ENCODE measurements around the gene DCAF6.

Gene DCAF6

GRCh38 chr1:168001213-168001612 lies 64.7 kb downstream of the DCAF6 start:
- Histone ChIP-seq H2BK5ac (ENCODE audit: low read length) (no peak overlapping the region), H3K14ac (ENCODE audit: low read length) (no peak overlapping the region), H2AK5ac (ENCODE audit: low read depth, low read length) (no peak overlapping the region), H3K4me1 (ENCODE audit: control insufficient read depth in 2 of 2, insufficient read depth in 1 of 2, low read depth in 1 of 2, low read length in 2 of 2) (no peaks in the 10 kb centered on the region), H4K91ac (ENCODE audit: low read depth, low read length, poor library complexity) (no peak overlapping the region), H3K4me2 (ENCODE audit: insufficient read depth, low read length, poor library complexity, severe bottlenecking) (no peak overlapping the region), H3K4ac (ENCODE audit: low read length) (no peak overlapping the region), H3K18ac (ENCODE audit: low read length) (no peak overlapping the region), H2BK15ac (ENCODE audit: low read length) (no peak overlapping the region), H3K9me3 (replicated peaks in 1 of 2; ENCODE audit: control insufficient read depth in 2 of 2, insufficient read depth in 1 of 2, low read depth in 1 of 2, low read length in 2 of 2) (no peaks in the 10 kb centered on the region), H3K27me3 (ENCODE audit: control insufficient read depth in 3 of 3, insufficient read depth in 3 of 3, low read depth in 1 of 3, low read length in 3 of 3) (no peaks in the 10 kb centered on the region), H3K36me3 (replicated peaks in 1 of 2; ENCODE audit: control insufficient read depth in 2 of 2, insufficient read depth in 2 of 2, low read length in 2 of 2) (peaks cover 0 to 5% of the 10 kb centered on the region in 2 donors), H4K8ac (ENCODE audit: low read depth, low read length) (no peak overlapping the region), H2AFZ (ENCODE audit: low read length) (no peak overlapping the region), H3K79me1 (ENCODE audit: low read depth, low read length) (no peaks in the 10 kb centered on the region), H3K4me3 (ENCODE audit: low read length in 2 of 2) (no peak overlapping the region), H2BK12ac (ENCODE audit: low read length) (no peak overlapping the region), H3K27ac (replicated peaks; ENCODE audit: low read length) (no peak overlapping the region), H2BK120ac (ENCODE audit: low read depth, low read length) (no peak overlapping the region), H3K23ac (ENCODE audit: low read depth, low read length, poor library complexity) (no peak overlapping the region), H3K9ac (ENCODE audit: low read depth, low read length, poor library complexity) (no peak overlapping the region)
- DNase-seq (ENCODE audit: low spot score), result no peak
- no CpG with 5 or more reads among the region's 1 CpG for WGBS, 2 donors (ENCODE audit: extremely low coverage in 2 of 2, insufficient read length in 2 of 2, insufficient replicate concordance in 1 of 2)

GRCh38 chr1:168004531-168004930 lies 68.0 kb downstream of the DCAF6 start:
- no peak overlapping the region for H3K4me3 ChIP-seq (ENCODE audit: low read length in 2 of 2)
- H3K27ac ChIP-seq (replicated peaks; ENCODE audit: low read length), result no peak overlapping the region
- H4K8ac ChIP-seq (ENCODE audit: low read depth, low read length), result no peak overlapping the region
- no peak overlapping the region for H4K91ac ChIP-seq (ENCODE audit: low read depth, low read length, poor library complexity)
- H2BK120ac ChIP-seq (ENCODE audit: low read depth, low read length), result no peak overlapping the region
- no peak overlapping the region for H2BK5ac ChIP-seq (ENCODE audit: low read length)
- no peak overlapping the region for H2BK15ac ChIP-seq (ENCODE audit: low read length)
- H3K14ac ChIP-seq (ENCODE audit: low read length), result no peak overlapping the region
- H3K4me1 ChIP-seq (ENCODE audit: control insufficient read depth in 2 of 2, insufficient read depth in 1 of 2, low read depth in 1 of 2, low read length in 2 of 2), result no peaks in the 10 kb centered on the region
- no peak overlapping the region for H2BK12ac ChIP-seq (ENCODE audit: low read length)
- no peaks in the 10 kb centered on the region for H3K79me1 ChIP-seq (ENCODE audit: low read depth, low read length)
- H3K4me2 ChIP-seq (ENCODE audit: insufficient read depth, low read length, poor library complexity, severe bottlenecking), result no peak overlapping the region
- H3K18ac ChIP-seq (ENCODE audit: low read length), result no peak overlapping the region
- no peaks in the 10 kb centered on the region for H3K27me3 ChIP-seq (ENCODE audit: control insufficient read depth in 3 of 3, insufficient read depth in 3 of 3, low read depth in 1 of 3, low read length in 3 of 3)
- no CpG with 5 or more reads among the region's 2 CpGs for WGBS, 2 donors (ENCODE audit: extremely low coverage in 2 of 2, insufficient read length in 2 of 2, insufficient replicate concordance in 1 of 2)
- H2AK5ac ChIP-seq (ENCODE audit: low read depth, low read length), result no peak overlapping the region
- no peak overlapping the region for H2AFZ ChIP-seq (ENCODE audit: low read length)
- H3K4ac ChIP-seq (ENCODE audit: low read length), result no peak overlapping the region
- no peaks in the 10 kb centered on the region for H3K9me3 ChIP-seq (replicated peaks in 1 of 2; ENCODE audit: control insufficient read depth in 2 of 2, insufficient read depth in 1 of 2, low read depth in 1 of 2, low read length in 2 of 2)
- peaks cover 0 to 10% of the 10 kb centered on the region in 2 donors for H3K36me3 ChIP-seq (replicated peaks in 1 of 2; ENCODE audit: control insufficient read depth in 2 of 2, insufficient read depth in 2 of 2, low read length in 2 of 2)
- H3K23ac ChIP-seq (ENCODE audit: low read depth, low read length, poor library complexity), result no peak overlapping the region
- DNase-seq (ENCODE audit: low spot score), result no peak
- no peak overlapping the region for H3K9ac ChIP-seq (ENCODE audit: low read depth, low read length, poor library complexity)

- no peak overlapping the region for H2BK120ac ChIP-seq (ENCODE audit: low read depth, low read length)
- no peak overlapping the region for H3K4me3 ChIP-seq (ENCODE audit: low read length in 2 of 2)
- H2BK15ac ChIP-seq (ENCODE audit: low read length), result no peak overlapping the region
- no peak overlapping the region for H4K8ac ChIP-seq (ENCODE audit: low read depth, low read length)
- no peaks in the 10 kb centered on the region for H3K9me3 ChIP-seq (replicated peaks in 1 of 2; ENCODE audit: control insufficient read depth in 2 of 2, insufficient read depth in 1 of 2, low read depth in 1 of 2, low read length in 2 of 2)
- H3K4me2 ChIP-seq (ENCODE audit: insufficient read depth, low read length, poor library complexity, severe bottlenecking), result no peak overlapping the region
- no peaks in the 10 kb centered on the region for H3K79me1 ChIP-seq (ENCODE audit: low read depth, low read length)
- no peaks in the 10 kb centered on the region for H3K27me3 ChIP-seq (ENCODE audit: control insufficient read depth in 3 of 3, insufficient read depth in 3 of 3, low read depth in 1 of 3, low read length in 3 of 3)
- H4K91ac ChIP-seq (ENCODE audit: low read depth, low read length, poor library complexity), result no peak overlapping the region
- no peak overlapping the region for H3K27ac ChIP-seq (replicated peaks; ENCODE audit: low read length)
- no peak overlapping the region for H3K18ac ChIP-seq (ENCODE audit: low read length)
- H3K36me3 ChIP-seq (replicated peaks in 1 of 2; ENCODE audit: control insufficient read depth in 2 of 2, insufficient read depth in 2 of 2, low read length in 2 of 2), result peaks cover 0 to 10% of the 10 kb centered on the region in 2 donors
- no peak overlapping the region for H2BK12ac ChIP-seq (ENCODE audit: low read length)
- no peak overlapping the region for H3K4ac ChIP-seq (ENCODE audit: low read length)
- H3K23ac ChIP-seq (ENCODE audit: low read depth, low read length, poor library complexity), result no peak overlapping the region
- no peak overlapping the region for H2AK5ac ChIP-seq (ENCODE audit: low read depth, low read length)
- no peak overlapping the region for H2AFZ ChIP-seq (ENCODE audit: low read length)
- H3K9ac ChIP-seq (ENCODE audit: low read depth, low read length, poor library complexity), result no peak overlapping the region
- no peak overlapping the region for H3K14ac ChIP-seq (ENCODE audit: low read length)
- no peak overlapping the region for H2BK5ac ChIP-seq (ENCODE audit: low read length)
- no peaks in the 10 kb centered on the region for H3K4me1 ChIP-seq (ENCODE audit: control insufficient read depth in 2 of 2, insufficient read depth in 1 of 2, low read depth in 1 of 2, low read length in 2 of 2)
- no peak for DNase-seq (ENCODE audit: low spot score)
These were observed 69.0 kb downstream of the DCAF6 start for GRCh38 chr1:168005529-168005928.

GRCh38 chr1:168007691-168008090 lies 71.2 kb downstream of the DCAF6 start:
- Histone ChIP-seq H3K18ac (ENCODE audit: low read length) (no peak overlapping the region), H3K79me1 (ENCODE audit: low read depth, low read length) (no peaks in the 10 kb centered on the region), H3K27ac (replicated peaks; ENCODE audit: low read length) (no peak overlapping the region), H3K4me3 (ENCODE audit: low read length in 2 of 2) (no peak overlapping the region), H2BK5ac (ENCODE audit: low read length) (no peak overlapping the region), H2AK5ac (ENCODE audit: low read depth, low read length) (no peak overlapping the region), H3K4ac (ENCODE audit: low read length) (no peak overlapping the region), H4K91ac (ENCODE audit: low read depth, low read length, poor library complexity) (no peak overlapping the region), H2AFZ (ENCODE audit: low read length) (no peak overlapping the region), H3K27me3 (ENCODE audit: control insufficient read depth in 3 of 3, insufficient read depth in 3 of 3, low read depth in 1 of 3, low read length in 3 of 3) (no peaks in the 10 kb centered on the region), H3K9me3 (replicated peaks in 1 of 2; ENCODE audit: control insufficient read depth in 2 of 2, insufficient read depth in 1 of 2, low read depth in 1 of 2, low read length in 2 of 2) (no peaks in the 10 kb centered on the region), H4K8ac (ENCODE audit: low read depth, low read length) (no peak overlapping the region), H3K14ac (ENCODE audit: low read length) (no peak overlapping the region), H3K36me3 (replicated peaks in 1 of 2; ENCODE audit: control insufficient read depth in 2 of 2, insufficient read depth in 2 of 2, low read length in 2 of 2) (peaks cover 0 to 10% of the 10 kb centered on the region in 2 donors), H3K23ac (ENCODE audit: low read depth, low read length, poor library complexity) (no peak overlapping the region), H3K9ac (ENCODE audit: low read depth, low read length, poor library complexity) (no peak overlapping the region), H2BK12ac (ENCODE audit: low read length) (no peak overlapping the region), H3K4me2 (ENCODE audit: insufficient read depth, low read length, poor library complexity, severe bottlenecking) (no peak overlapping the region), H2BK15ac (ENCODE audit: low read length) (no peak overlapping the region), H2BK120ac (ENCODE audit: low read depth, low read length) (no peak overlapping the region), H3K4me1 (ENCODE audit: control insufficient read depth in 2 of 2, insufficient read depth in 1 of 2, low read depth in 1 of 2, low read length in 2 of 2) (no peaks in the 10 kb centered on the region)
- WGBS, 2 donors (ENCODE audit: extremely low coverage in 2 of 2, insufficient read length in 2 of 2, insufficient replicate concordance in 1 of 2), result no CpG with 5 or more reads among the region's 1 CpG
- DNase-seq (ENCODE audit: low spot score), result no peak

Data from neuronal stem cell (in vitro differentiated cells).